Measurements from ENCODE around the gene SCAF1. TPM values are rescaled to one million over a fixed set of nuclear protein-coding genes. Genes with fewer than 3 reads are reported as not detected.
A peak's percentile ranks its signal among the peaks of the same experiment; 100 is the strongest.

SCAF1 gene
- total RNA-seq, 4 donors from 2014 or later: 17.5 to 38.4 (median 25.8) TPM

GRCh38 chr19:49664171-49665035, 22.4 kb downstream of the SCAF1 start:
- DNase-seq: peak; percentile 90 to 91
- peaks cover 23 to 26% of the 10 kb centered on the region in 2 donors for H3K36me3 ChIP-seq
- H3K4me1 ChIP-seq: peaks cover 13 to 17% of the 10 kb centered on the region in 2 donors
- peak overlapping the region; percentile 76 to 81 (median 79) for H3K27ac ChIP-seq
- H3K27me3 ChIP-seq: no peaks in the 10 kb centered on the region
- intact Hi-C loops (cut with DNase I): no loop called here
- no peaks in the 10 kb centered on the region for H3K9me3 ChIP-seq
- H3K4me3 ChIP-seq (replicated peaks in 1 of 3): peak overlapping the region; percentile 47 to 88 (median 72)
- 1 to 2% methylated on average over 33 to 48 of the region's 53 CpGs for WGBS, 2 donors
- TF ChIP-seq POLR2A (IDR thresholded peaks at IDR 0.05) (peak in 1 of 2 donors; percentile 75), CTCF (IDR thresholded peaks at IDR 0.05) (peak in 4 of 6 experiments; percentile 28 to 42 (median 38))

- Histone ChIP-seq H3K9me3 (no peaks in the 10 kb centered on the region), H3K4me3 (replicated peaks in 1 of 3) (peak overlapping the region; percentile 47 to 88 (median 72)), H3K27me3 (no peaks in the 10 kb centered on the region), H3K27ac (peak overlapping the region; percentile 76 to 81 (median 79)), H3K4me1 (peaks cover 13 to 17% of the 10 kb centered on the region in 2 donors), H3K36me3 (peaks cover 20 to 23% of the 10 kb centered on the region in 2 donors)
- DNase-seq: no peak
- TF ChIP-seq POLR2A (IDR thresholded peaks at IDR 0.05): no peak
- TF ChIP-seq CTCF (IDR thresholded peaks at IDR 0.05): no peak
- 0 to 1% methylated on average over 7 of the region's 7 CpGs for WGBS, 2 donors
- intact Hi-C loops (cut with DNase I): no loop called here
Measured at GRCh38 chr19:49665036-49665350, 23.0 kb downstream of the SCAF1 start.

GRCh38 chr19:49665351-49666119, 23.5 kb downstream of the SCAF1 start, which contains the start of the genes BCL2L12 and IRF3:
TSS of gene BCL2L12 (plus strand) at chr19:49665933. CDS start at chr19:49666693, 760 bp downstream.
TSS of gene IRF3 (minus strand) at chr19:49665857. CDS start at chr19:49664838, 1,019 bp downstream.
- no peaks in the 10 kb centered on the region for H3K27me3 ChIP-seq
- intact Hi-C loops (cut with DNase I): no loop called here
- H3K36me3 ChIP-seq: peaks cover 19 to 20% of the 10 kb centered on the region in 2 donors
- peak within 1 kb of the TSS; percentile 76 to 81 (median 79) for H3K27ac ChIP-seq
- WGBS, 2 donors: 0 to 1% methylated on average over 49 to 50 of the region's 50 CpGs
- peaks cover 13 to 17% of the 10 kb centered on the region in 2 donors for H3K4me1 ChIP-seq
- H3K9me3 ChIP-seq: no peaks in the 10 kb centered on the region
- DNase-seq: peak; percentile 98 to 99
- H3K4me3 ChIP-seq (replicated peaks in 1 of 3): peak within 1 kb of the TSS; percentile 47 to 88 (median 72)
- TF ChIP-seq POLR2A (IDR thresholded peaks at IDR 0.05) (peak in 1 of 2 donors; percentile 81), CTCF (IDR thresholded peaks at IDR 0.05) (peak in 1 of 6 experiments; percentile 5)

GRCh38 chr19:49666120-49666444, 24.1 kb downstream of the SCAF1 start:
- peaks cover 16 to 18% of the 10 kb centered on the region in 2 donors for H3K36me3 ChIP-seq
- H3K4me1 ChIP-seq: peaks cover 13 to 17% of the 10 kb centered on the region in 2 donors
- 0 to 2% methylated on average over 8 of the region's 9 CpGs for WGBS, 2 donors
- no peak for TF ChIP-seq POLR2A (IDR thresholded peaks at IDR 0.05)
- peak in 1 of 6 experiments; percentile 9 for TF ChIP-seq CTCF (IDR thresholded peaks at IDR 0.05)
- peak overlapping the region in 2 of 3 donors; percentile 60 to 79 for H3K27ac ChIP-seq
- H3K9me3 ChIP-seq: no peaks in the 10 kb centered on the region
- peak overlapping the region; percentile 7 to 72 (median 37) for H3K4me3 ChIP-seq (replicated peaks in 1 of 3)
- DNase-seq: no peak
- H3K27me3 ChIP-seq: no peaks in the 10 kb centered on the region
- intact Hi-C loops (cut with DNase I): no loop called here
